SK-N-MC (cell line): ENCODE data around the gene KIF26B.
"Not testable (repeated sequence)": the region's sequence is repeated elsewhere in the genome, so short reads cannot be mapped to it uniquely, and the experiment has no call there.

Source experiments
- EZH2 ChIP-seq: fragments of 200-600 bp; sonication (generic); IDR thresholded peaks from one replicate; pipeline ENCODE4 v1.6.1; 2017; ENCODE audit warnings: antibody characterized with exemption
- FOXP2 ChIP-seq: optimal IDR thresholded peaks from 2 replicates; pipeline ENCODE3; 2011; ENCODE audit warnings: mild to moderate bottlenecking, moderate library complexity; ENCODE audit not compliant: insufficient read depth; ENCODE audit errors: extremely low read length, control extremely low read depth
- POLR2AphosphoS5 ChIP-seq: IDR thresholded peaks from 2 replicates; pipeline ENCODE4 v1.6.1; 2012; ENCODE audit warnings: mild to moderate bottlenecking, low read depth, low read length, borderline replicate concordance

DNA sequence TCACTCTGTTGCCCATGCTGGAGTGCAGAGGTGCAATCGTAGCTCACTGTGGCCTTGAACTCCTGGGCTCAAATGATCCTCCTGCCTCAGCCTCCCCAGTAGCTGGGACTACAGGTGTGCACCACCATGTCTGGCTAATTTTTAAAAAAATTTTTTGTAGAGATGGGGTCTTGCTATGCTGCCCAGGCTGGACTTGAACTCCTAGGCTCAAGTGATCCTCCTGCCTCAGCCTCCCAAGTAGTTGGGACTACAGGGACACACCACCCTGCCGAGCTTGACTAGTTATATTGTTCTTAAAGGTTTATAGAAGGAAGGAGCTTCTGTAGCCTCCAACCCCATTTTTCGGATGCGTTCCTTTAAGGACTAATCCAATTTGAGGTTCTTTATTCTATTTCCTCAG, 248.2 kb downstream of the KIF26B start:
- TF ChIP-seq EZH2, POLR2AphosphoS5, FOXP2: not testable (repeated sequence)
